HEK293 (cell line): ENCODE measurements around the gene OXCT2.

Experiments
- CTCF ChIA-PET: fragments of 350-600 bp; formaldehyde crosslinking; extraction: SDS; loops from one replicate; lab custom pipeline; 2021; ENCODE audit warnings: antibody characterized with exemption; lab: Yijun Ruan, JAX
- POLR2A ChIA-PET: fragments of 300-600 bp; formaldehyde crosslinking; extraction: SDS; loops from one replicate; lab custom pipeline; 2020; ENCODE audit warnings: antibody characterized with exemption, inconsistent platforms; lab: Yijun Ruan, JAX
- H3K27ac ChIP-seq: fragments of 200-500 bp; sonication (Bioruptor generic); 2 replicates; pipeline ENCODE4 v1.5.1; 2014; ENCODE audit warnings: low read depth, low read length, control low read depth, inconsistent platforms; ENCODE audit errors: extremely low read depth
- H3K36me3 ChIP-seq, 2 experiments: fragments of 200-500 bp in 1 of 2; sonication (Bioruptor generic) in 1 of 2; 1 replicate in 1 of 2; 2 replicates in 1 of 2; pipeline ENCODE4 v1.5.1; 2014 to 2017; ENCODE audit warnings: inconsistent platforms in 2 of 2, low read length in 2 of 2; ENCODE audit not compliant: control insufficient read depth in 2 of 2, insufficient read depth in 1 of 2
- H3K4me1 ChIP-seq: fragments of 200-500 bp; sonication (Bioruptor generic); 2 replicates; pipeline ENCODE4 v1.5.1; 2014; ENCODE audit warnings: mild to moderate bottlenecking, low read length, inconsistent platforms; ENCODE audit not compliant: control insufficient read depth, insufficient read depth
- H3K4me3 ChIP-seq: 2 replicates; pipeline ENCODE4 v1.5.1; 2011; ENCODE audit warnings: low read depth, mild to moderate bottlenecking, control low read depth, low read length, moderate library complexity
- H3K9me3 ChIP-seq: fragments of 200-500 bp; sonication (Bioruptor generic); 2 replicates; pipeline ENCODE4 v1.5.1; 2014; ENCODE audit warnings: low read depth, low read length, inconsistent platforms; ENCODE audit not compliant: control insufficient read depth, insufficient read depth
- EGR2 ChIP-seq: fragments of 450-650 bp; formaldehyde crosslinking; IDR thresholded peaks from 2 replicates; pipeline ENCODE4 v1.5.1; 2016; ENCODE audit warnings: low read depth, missing biosample characterization, missing genetic modification characterization
- GLI4 ChIP-seq: fragments of 450-650 bp; formaldehyde crosslinking; IDR thresholded peaks from 2 replicates; pipeline ENCODE4 v1.5.1; 2016; ENCODE audit warnings: missing biosample characterization, missing genetic modification characterization
- KLF17 ChIP-seq: fragments of 450-650 bp; formaldehyde crosslinking; IDR thresholded peaks from 2 replicates; pipeline ENCODE4 v1.5.1; 2016; ENCODE audit warnings: missing biosample characterization, missing genetic modification characterization
- SP2 ChIP-seq: fragments of 450-650 bp; formaldehyde crosslinking; IDR thresholded peaks from 2 replicates; pipeline ENCODE4 v1.5.1; 2016; ENCODE audit warnings: missing biosample characterization, missing genetic modification characterization
- ZBTB48 ChIP-seq: fragments of 450-650 bp; formaldehyde crosslinking; IDR thresholded peaks from 2 replicates; pipeline ENCODE4 v1.5.1; 2016; ENCODE audit warnings: missing biosample characterization, missing genetic modification characterization
- ZBTB8A ChIP-seq: fragments of 450-650 bp; formaldehyde crosslinking; IDR thresholded peaks from 2 replicates; pipeline ENCODE4 v1.5.1; 2016; ENCODE audit warnings: missing biosample characterization, missing genetic modification characterization
- ZFP3 ChIP-seq: fragments of 450-650 bp; formaldehyde crosslinking; IDR thresholded peaks from 2 replicates; pipeline ENCODE4 v1.5.1; 2016; ENCODE audit warnings: low read depth, missing biosample characterization, missing genetic modification characterization
- ZFP41 ChIP-seq: fragments of 450-650 bp; formaldehyde crosslinking; IDR thresholded peaks from 2 replicates; pipeline ENCODE4 v1.5.1; 2016; ENCODE audit warnings: missing biosample characterization, missing genetic modification characterization, borderline replicate concordance
- ZNF10 ChIP-seq: fragments of 450-650 bp; formaldehyde crosslinking; IDR thresholded peaks from 2 replicates; pipeline ENCODE4 v1.5.1; 2017; ENCODE audit warnings: missing biosample characterization, missing genetic modification characterization
- ZNF175 ChIP-seq: fragments of 450-650 bp; formaldehyde crosslinking; IDR thresholded peaks from 2 replicates; pipeline ENCODE4 v1.5.1; 2016; ENCODE audit warnings: missing biosample characterization, missing genetic modification characterization
- ZNF24 ChIP-seq: fragments of 450-650 bp; formaldehyde crosslinking; IDR thresholded peaks from 2 replicates; pipeline ENCODE4 v1.5.1; 2016; ENCODE audit warnings: missing biosample characterization, missing genetic modification characterization
- ZNF302 ChIP-seq: fragments of 450-650 bp; formaldehyde crosslinking; IDR thresholded peaks from 2 replicates; pipeline ENCODE4 v1.5.1; 2016; ENCODE audit warnings: missing biosample characterization, missing genetic modification characterization, low read depth
- ZNF426 ChIP-seq: fragments of 450-650 bp; formaldehyde crosslinking; IDR thresholded peaks from 2 replicates; pipeline ENCODE4 v1.5.1; 2017; ENCODE audit warnings: missing biosample characterization, missing genetic modification characterization, mild to moderate bottlenecking, inconsistent platforms, moderate library complexity
- ZNF449 ChIP-seq: fragments of 450-650 bp; formaldehyde crosslinking; IDR thresholded peaks from 2 replicates; pipeline ENCODE4 v1.5.1; 2017; ENCODE audit warnings: missing biosample characterization, mild to moderate bottlenecking, missing genetic modification characterization, moderate library complexity
- ZNF571 ChIP-seq: fragments of 450-650 bp; formaldehyde crosslinking; IDR thresholded peaks from 2 replicates; pipeline ENCODE4 v1.5.0; 2017; ENCODE audit warnings: missing biosample characterization, missing genetic modification characterization
- ZNF658 ChIP-seq: fragments of 450-650 bp; formaldehyde crosslinking; IDR thresholded peaks from 2 replicates; pipeline ENCODE4; 2016; ENCODE audit warnings: missing biosample characterization, missing genetic modification characterization
- ZNF660 ChIP-seq: fragments of 450-650 bp; IDR thresholded peaks from 2 replicates; pipeline ENCODE4 v1.5.1; 2018; ENCODE audit warnings: missing biosample characterization, mild to moderate bottlenecking, missing genetic modification characterization
- ZNF701 ChIP-seq: fragments of 450-650 bp; formaldehyde crosslinking; IDR thresholded peaks from 2 replicates; pipeline ENCODE4 v1.5.1; 2016; ENCODE audit warnings: missing biosample characterization, missing genetic modification characterization
- ZNF747 ChIP-seq: fragments of 450-650 bp; formaldehyde crosslinking; IDR thresholded peaks from 2 replicates; pipeline ENCODE4 v1.5.1; 2016; ENCODE audit warnings: missing biosample characterization, missing genetic modification characterization
- ZSCAN16 ChIP-seq: fragments of 450-650 bp; formaldehyde crosslinking; IDR thresholded peaks from 2 replicates; pipeline ENCODE4 v1.5.1; 2016; ENCODE audit warnings: missing biosample characterization, missing genetic modification characterization

Gene OXCT2

GRCh38 chr1:39802496-39803260 lies 31.5 kb upstream of the OXCT2 start:
- ChIA-PET POLR2A (interaction anchor here (0.6 to 0.7 kb wide), 2 partner anchors 50 to 704 kb away, joined by 3 read pairs; no protein-coding TSS in a partner anchor), CTCF (interaction anchor here (0.7 kb wide), 1 partner anchor 99 kb away, joined by 3 read pairs; no protein-coding TSS in a partner anchor)
- no peak overlapping the region for H3K4me3 ChIP-seq
- no peaks in the 10 kb centered on the region for H3K4me1 ChIP-seq
- H3K9me3 ChIP-seq, result peaks cover 2% of the 10 kb centered on the region; the same call in 1 of the 2 replicates
- no peak overlapping the region for H3K27ac ChIP-seq
- no peak for TF ChIP-seq EGR2 (tag by site-specific recombination)
- TF ChIP-seq ZNF175 (tag by site-specific recombination), result no peak
- TF ChIP-seq ZNF302 (tag by site-specific recombination), result no peak
- TF ChIP-seq ZNF747 (tag by site-specific recombination), result no peak
- no peak for TF ChIP-seq ZNF658 (tag by site-specific recombination)
- TF ChIP-seq ZNF571 (tag by site-specific recombination), result no peak
- TF ChIP-seq GLI4 (tag by site-specific recombination), result no peak
- no peak for TF ChIP-seq ZNF426
- TF ChIP-seq ZNF449 (tag by site-specific recombination), result no peak
- no peak for TF ChIP-seq ZNF701 (tag by site-specific recombination)
- TF ChIP-seq SP2, result no peak
- TF ChIP-seq ZSCAN16 (tag by site-specific recombination), result no peak
- TF ChIP-seq KLF17 (tag by site-specific recombination), result no peak
- no peak for TF ChIP-seq ZFP3 (tag by site-specific recombination)
- TF ChIP-seq ZNF24, result no peak
- TF ChIP-seq ZNF660, result no peak
- TF ChIP-seq ZFP41, result no peak
- TF ChIP-seq ZBTB8A, result no peak
- TF ChIP-seq ZBTB48, result no peak
- H3K36me3 ChIP-seq, result no peaks in the 10 kb centered on the region; a peak in 2 of 3 replicates

- TF ChIP-seq ZNF10 (tag by site-specific recombination), result no peak
- POLR2A ChIA-PET, result interaction anchor here (0.5 to 0.9 kb wide), 2 partner anchors 12 to 14 kb away, joined by 3 to 4 read pairs; partner anchors contain the start of gene BMP8B
- CTCF ChIA-PET, result interaction anchor here (0.5 to 4.2 kb wide), 24 partner anchors 10 to 239 kb away, joined by 3 to 35 read pairs (median 3); partner anchors contain the start of genes BMP8B and MYCL
- Histone ChIP-seq H3K4me1 (no peaks in the 10 kb centered on the region), H3K36me3 (no peaks in the 10 kb centered on the region; a peak in 1 of 3 replicates), H3K9me3 (peaks cover 2% of the 10 kb centered on the region; the same call in 1 of the 2 replicates), H3K27ac (no peak overlapping the region), H3K4me3 (no peak overlapping the region)
These were observed 29.3 kb upstream of the OXCT2 start for GRCh38 chr1:39800471-39800835.
